H1 (cell line): Measurements from ENCODE around the gene PPP4R1. TPM values are rescaled to one million over a fixed set of nuclear protein-coding genes. Genes with fewer than 3 reads are reported as not detected.

Source experiments
- CTCF ChIA-PET: fragments of 300-600 bp; sonication (Branson Sonifier 250); formaldehyde crosslinking; loops from one replicate; lab custom pipeline; 2021; ENCODE audit not compliant: partially characterized antibody; lab: Charles Lee
- POLR2A ChIA-PET: fragments of 300-600 bp; sonication (Branson Sonifier 250); formaldehyde crosslinking; loops from one replicate; lab custom pipeline; 2021; ENCODE audit warnings: inconsistent platforms; ENCODE audit not compliant: partially characterized antibody; lab: Charles Lee
- DNase-seq, 2 experiments: peaks; one replicate each; pipeline versions ENCODE4 v3.0.0 to v3.0.0-alpha.2; 2010 to 2022; ENCODE audit warnings: low spot score in 2 of 2, low read depth in 1 of 2, mixed read lengths in 1 of 2
- FAIRE-seq: peaks from 2 replicates; lab custom pipeline; 2011; peaks lifted over from hg19 to GRCh38; lab: Jason Lieb, UNC
- H2AFZ ChIP-seq: 2 replicates; pipeline ENCODE4 v1.8.1; 2012; ENCODE audit warnings: low read length, inconsistent platforms
- H2AK5ac ChIP-seq: 2 replicates; pipeline ENCODE4 v1.6.1; 2013; ENCODE audit warnings: low read depth, low read length
- H2BK120ac ChIP-seq: replicated peaks from 2 replicates; pipeline ENCODE3; 2013; ENCODE audit warnings: low read depth, low read length, inconsistent platforms
- H2BK12ac ChIP-seq: 2 replicates; pipeline ENCODE4 v1.6.1; 2013; ENCODE audit warnings: low read depth, low read length
- H2BK15ac ChIP-seq: 2 replicates; pipeline ENCODE4 v1.6.1; 2013; ENCODE audit warnings: low read length
- H2BK20ac ChIP-seq: 2 replicates; pipeline ENCODE4 v1.6.1; 2013; ENCODE audit warnings: low read length
- H2BK5ac ChIP-seq: 2 replicates; pipeline ENCODE4 v1.6.1; 2013; ENCODE audit warnings: low read depth, low read length
- H3K14ac ChIP-seq: 2 replicates; pipeline ENCODE4 v1.6.1; 2013; ENCODE audit warnings: inconsistent platforms; ENCODE audit not compliant: insufficient read length
- H3K18ac ChIP-seq: 2 replicates; pipeline ENCODE4 v1.6.1; 2013; ENCODE audit warnings: low read length; ENCODE audit errors: extremely low read depth
- H3K23ac ChIP-seq: 2 replicates; pipeline ENCODE4 v1.6.1; 2013; ENCODE audit warnings: inconsistent platforms; ENCODE audit not compliant: insufficient read length
- H3K23me2 ChIP-seq: 2 replicates; pipeline ENCODE4 v1.6.1; 2013; ENCODE audit warnings: low read depth, low read length
- H3K27ac ChIP-seq: 2 replicates; pipeline ENCODE4 v1.6.1; 2011; ENCODE audit warnings: low read depth, low read length, inconsistent platforms
- H3K27me3 ChIP-seq, 4 experiments: replicated peaks in 1 of 4; 1 replicate in 1 of 4; 2 replicates in 3 of 4; pipeline versions ENCODE4 v1.6.1 to v1.8.1; 2011 to 2013; ENCODE audit warnings: low read length in 3 of 4, mild to moderate bottlenecking in 3 of 4, inconsistent platforms in 2 of 4, mixed read lengths in 2 of 4, moderate library complexity in 1 of 4; ENCODE audit not compliant: control insufficient read depth in 3 of 4, insufficient read depth in 3 of 4; ENCODE audit errors: extremely low read depth in 1 of 4
- H3K36me3 ChIP-seq, 4 experiments: 2 replicates each; pipeline versions ENCODE4 v1.6.1 to v1.8.1; 2011 to 2013; ENCODE audit warnings: mild to moderate bottlenecking in 4 of 4, low read length in 3 of 4, moderate library complexity in 2 of 4, control low read depth in 1 of 4, inconsistent platforms in 1 of 4; ENCODE audit not compliant: insufficient read depth in 4 of 4, control insufficient read depth in 2 of 4
- H3K4ac ChIP-seq: replicated peaks from 2 replicates; pipeline ENCODE3; 2013; ENCODE audit warnings: low read length, low read depth, mixed read lengths, inconsistent platforms; ENCODE audit not compliant: insufficient read length
- H3K4me1 ChIP-seq, 4 experiments: replicated peaks in 1 of 4; 1 replicate in 1 of 4; 2 replicates in 3 of 4; pipeline versions ENCODE4 v1.6.1 to v1.8.1; 2011 to 2013; ENCODE audit warnings: low read length in 3 of 4, inconsistent platforms in 2 of 4, mixed read lengths in 1 of 4; ENCODE audit not compliant: insufficient read depth in 4 of 4, control insufficient read depth in 3 of 4
- H3K4me2 ChIP-seq, 2 experiments: 2 replicates each; pipeline versions ENCODE4 v1.6.1 to v1.8.1; 2011 to 2013; ENCODE audit warnings: low read depth in 2 of 2, low read length in 2 of 2, control low read depth in 1 of 2, inconsistent platforms in 1 of 2, mild to moderate bottlenecking in 1 of 2; ENCODE audit not compliant: insufficient read depth in 1 of 2
- H3K4me3 ChIP-seq, 4 experiments: fragments of 200-600, 300-600 bp in 1 of 4; sonication (generic), shearing (Covaris generic), sonication (Bioruptor Twin) in 1 of 4; 2 replicates each; pipeline versions ENCODE4 v1.5.1 to v1.8.1; 2011 to 2016; ENCODE audit warnings: low read length in 4 of 4, low read depth in 3 of 4, control low read depth in 2 of 4, inconsistent platforms in 2 of 4, mild to moderate bottlenecking in 2 of 4, mixed read lengths in 1 of 4, moderate library complexity in 1 of 4; ENCODE audit not compliant: insufficient read depth in 2 of 4; ENCODE audit errors: extremely low read depth in 1 of 4
- H3K56ac ChIP-seq: replicated peaks from 2 replicates; pipeline ENCODE3; 2013; ENCODE audit warnings: low read depth, mild to moderate bottlenecking, mixed read lengths, low read length, inconsistent platforms; ENCODE audit not compliant: insufficient read length
- H3K79me1 ChIP-seq: 2 replicates; pipeline ENCODE4 v1.6.1; 2013; ENCODE audit warnings: low read depth, low read length, control low read depth
- H3K79me2 ChIP-seq, 2 experiments: 2 replicates each; pipeline versions ENCODE4 v1.6.1 to v1.8.1; 2012 to 2013; ENCODE audit warnings: low read length in 2 of 2, mild to moderate bottlenecking in 2 of 2, inconsistent platforms in 1 of 2; ENCODE audit not compliant: insufficient read depth in 2 of 2, control insufficient read depth in 1 of 2
- H3K9ac ChIP-seq, 4 experiments: replicated peaks in 1 of 4; 1 replicate in 1 of 4; 2 replicates in 3 of 4; pipeline versions ENCODE4 v1.6.1 to v1.8.1; 2011 to 2013; ENCODE audit warnings: low read depth in 3 of 4, low read length in 3 of 4, control low read depth in 2 of 4, mild to moderate bottlenecking in 2 of 4, moderate library complexity in 2 of 4, inconsistent platforms in 1 of 4; ENCODE audit errors: extremely low read depth in 1 of 4
- H3K9me3 ChIP-seq, 2 experiments: 2 replicates each; pipeline versions ENCODE4 v1.6.1 to v1.8.1; 2012 to 2013; ENCODE audit warnings: mild to moderate bottlenecking in 2 of 2, moderate library complexity in 2 of 2, control low read depth in 1 of 2, inconsistent platforms in 1 of 2, low read depth in 1 of 2, low read length in 1 of 2, mixed read lengths in 1 of 2; ENCODE audit not compliant: insufficient read depth in 2 of 2
- H4K20me1 ChIP-seq, 2 experiments: replicated peaks in 1 of 2; 2 replicates each; pipeline versions ENCODE3 to v1.8.1; 2011 to 2013; ENCODE audit warnings: inconsistent platforms in 2 of 2, low read length in 2 of 2, mild to moderate bottlenecking in 1 of 2; ENCODE audit not compliant: insufficient read depth in 2 of 2, control insufficient read depth in 1 of 2
- H4K5ac ChIP-seq: 2 replicates; pipeline ENCODE4 v1.6.1; 2013; ENCODE audit warnings: low read length, low read depth, mixed read lengths, inconsistent platforms; ENCODE audit not compliant: insufficient read length
- H4K8ac ChIP-seq: 2 replicates; pipeline ENCODE4 v1.8.0; 2013; ENCODE audit warnings: mild to moderate bottlenecking, moderate library complexity, low read length, inconsistent platforms; ENCODE audit not compliant: insufficient read depth; ENCODE audit errors: extremely low read depth
- H4K91ac ChIP-seq: replicated peaks from 2 replicates; pipeline ENCODE3; 2013; ENCODE audit warnings: low read length, mixed read lengths, inconsistent platforms; ENCODE audit not compliant: insufficient read length
- CTBP2 ChIP-seq: IDR thresholded peaks from 2 replicates; pipeline ENCODE4 v1.7.0; 2011; ENCODE audit warnings: borderline replicate concordance, mild to moderate bottlenecking, moderate library complexity, mixed read lengths, low read length; ENCODE audit not compliant: insufficient read depth, insufficient read length
- HDAC2 ChIP-seq, 2 experiments: fragments of 300-600 bp in 1 of 2; sonication (generic) in 1 of 2; IDR thresholded peaks; 2 replicates each; pipeline ENCODE4 v1.6.1; 2011 to 2012; ENCODE audit warnings: low read depth in 2 of 2, low read length in 2 of 2, mild to moderate bottlenecking in 2 of 2, moderate library complexity in 2 of 2, borderline replicate concordance in 1 of 2, inconsistent platforms in 1 of 2
- NANOG ChIP-seq: IDR thresholded peaks from 2 replicates; pipeline ENCODE4 v1.6.1; 2011; ENCODE audit warnings: low read length, low read depth, mild to moderate bottlenecking, inconsistent platforms; ENCODE audit not compliant: insufficient read depth, poor library complexity, severe bottlenecking
- PHF8 ChIP-seq: fragments of 200-600 bp; sonication (generic); conservative IDR thresholded peaks from 2 replicates; pipeline ENCODE4 v1.7.1; 2012; ENCODE audit warnings: low read depth, mild to moderate bottlenecking, inconsistent platforms, low read length, moderate library complexity
- RFX5 ChIP-seq: IDR thresholded peaks from 2 replicates; pipeline ENCODE4 v1.6.1; 2011; ENCODE audit warnings: low read depth, low read length, improper control_type of control experiment, borderline replicate concordance
- polyA plus RNA-seq, 7 experiments: library from polyadenylated mRNA; depleted of rRNA in 3 of 7; stranded (reverse) in 5 of 7; unstranded in 2 of 7; fragments of >200 nt in 5 of 7; fragments of 200-250 nt in 2 of 7; gene quantifications; 1 replicate in 5 of 7; 2 replicates in 1 of 7; 4 replicates in 1 of 7; pipeline versions ENCODE4 v1.2.1 to v1.2.3, GENCODE V29; 2011 to 2013; ENCODE audit warnings: missing spikeins in 2 of 7, mixed read lengths in 2 of 7
- total RNA-seq: library from RNA; stranded (reverse); fragmentation: NEBNext Ultra II Directional; extraction: Animal tissue kit (Norgen Biotek cat#: 25700); gene quantifications from 2 replicates; pipeline ENCODE4 v1.2.1, GENCODE V29; 2021

Gene PPP4R1
- total and polyA plus RNA-seq, 2 of the 8 experiments (the other 6 are each of a cell fraction or from before 2014, with no cell fraction given) = 67.4 to 96.1 TPM

DNA sequence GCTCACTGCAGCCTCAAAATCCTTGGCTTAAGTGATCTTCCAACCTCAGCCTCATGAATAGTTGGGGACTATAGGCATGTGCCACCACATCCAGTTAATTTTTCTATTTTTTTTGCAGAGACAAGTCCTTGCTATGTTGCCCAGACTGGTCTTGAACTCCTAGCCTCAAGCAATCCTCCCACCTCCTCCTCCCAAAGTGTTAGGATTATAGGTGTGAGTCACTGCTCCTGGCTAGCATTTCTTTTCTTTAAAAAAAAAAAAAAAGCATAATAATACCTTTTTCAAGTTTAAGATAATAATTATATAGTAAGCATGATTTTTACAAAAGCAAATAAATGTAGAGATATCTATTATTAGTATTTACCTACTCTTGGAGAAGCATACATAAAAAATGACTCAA lies 36.1 kb downstream of the PPP4R1 start:
- TF ChIP-seq PHF8 = no peak
- TF ChIP-seq RFX5 = no peak
- no peak for TF ChIP-seq NANOG
- TF ChIP-seq CTBP2 = no peak
- no peak for TF ChIP-seq HDAC2 (IDR thresholded peaks at IDR 0.05; ENCODE audit: borderline replicate concordance in 1 of 2, low read depth in 2 of 2, low read length in 2 of 2)
- TF ChIP-seq, all 59 proteins: peak for 0
- Histone ChIP-seq H3K79me2 (no peaks in the 10 kb centered on the region), H2BK12ac (no peak overlapping the region), H3K56ac (no peak overlapping the region), H3K18ac (no peak overlapping the region), H3K79me1 (no peaks in the 10 kb centered on the region), H2BK5ac (no peak overlapping the region; the same call in 1 of the 2 replicates), H2AK5ac (no peak overlapping the region), H2BK15ac (no peak overlapping the region), H4K5ac (no peak overlapping the region), H2BK120ac (no peak overlapping the region), H3K9ac (no peak overlapping the region), H2AFZ (no peak overlapping the region), H3K14ac (no peak overlapping the region), H4K20me1 (no peaks in the 10 kb centered on the region), H4K8ac (no peak overlapping the region), H3K4me2 (no peak overlapping the region), H4K91ac (no peak overlapping the region), H3K4me1 (peaks cover 2 to 3% (median 3%) of the 10 kb centered on the region in 4 experiments; a peak in 5 of 7 replicates), H3K4ac (no peak overlapping the region), H3K27me3 (no peaks in the 10 kb centered on the region), H2BK20ac (no peak overlapping the region), H3K27ac (no peak overlapping the region), H3K23ac (no peak overlapping the region), H3K23me2 (no peaks in the 10 kb centered on the region), H3K9me3 (no peaks in the 10 kb centered on the region), H3K36me3 (peaks cover 0 to 13% (median 6%) of the 10 kb centered on the region in 4 experiments; a peak in 2 of 8 replicates), H3K4me3 (no peak overlapping the region)
- ChIA-PET POLR2A (interaction anchor here (0.6 kb wide), 1 partner anchor 393 kb away, joined by 3 read pairs; no protein-coding TSS in a partner anchor), CTCF (interaction anchor here (0.9 to 3.5 kb wide), 5 partner anchors 13 to 144 kb away, joined by 3 to 12 read pairs (median 5); no protein-coding TSS in a partner anchor)
- DNase-seq (no peak), FAIRE-seq (no peak)
